ENCODE results near the gene TRIM46. TPM values are rescaled to one million over a fixed set of nuclear protein-coding genes. Genes with fewer than 3 reads are reported as not detected.

The TRIM46 gene
- total and polyA plus RNA-seq, 2 experiments from 2014 or later: 8.1 to 15.4 TPM

- H3K4me1 Mint-ChIP-seq: peaks cover 34% of the 10 kb centered on the region
- H3K9me3 Mint-ChIP-seq: no peaks in the 10 kb centered on the region; the same call in 1 of the 3 replicates
- 0 out of 2 replicates have a peak, but pooled peaks cover 7% of the 10 kb centered on the region for H3K79me2 ChIP-seq (replicated peaks; ENCODE audit: insufficient read depth)
- TF ChIP-seq CTCF (conservative IDR thresholded peaks at IDR 0.05; ENCODE audit: low read depth in 2 of 2) (peak; percentile 87 to 91), REST (IDR thresholded peaks at IDR 0.05; ENCODE audit: unreplicated experiment) (no peak), POLR2AphosphoS5 (IDR thresholded peaks at IDR 0.05; ENCODE audit: low read depth) (peak; percentile 36; the same call in 1 of the 2 replicates)
- no peak overlapping the region for H3K27ac ChIP-seq (ENCODE audit: low read depth)
- peak overlapping the region; percentile 99 for H3K4me3 ChIP-seq
- no peaks in the 10 kb centered on the region for H3K9me2 ChIP-seq (ENCODE audit: insufficient read depth)
- ATAC-seq: peak; percentile 19
- no peak overlapping the region for H2AFZ ChIP-seq
- H3K36me3 Mint-ChIP-seq (ENCODE audit: low read depth): peaks cover 29% of the 10 kb centered on the region
- peak; percentile 92 for DNase-seq (ENCODE audit: low spot score)
- H3K36me3 ChIP-seq (ENCODE audit: insufficient read depth): peaks cover under 1% of the 10 kb centered on the region; the same call in 1 of the 2 replicates
- peak overlapping the region; percentile 99 for H3K4me2 ChIP-seq
- H3K4me3 Mint-ChIP-seq: peak overlapping the region; percentile 62
- peak overlapping the region; percentile 30 for H3K27ac Mint-ChIP-seq
- H3K27me3 ChIP-seq (ENCODE audit: insufficient read depth): peaks cover 6% of the 10 kb centered on the region; the same call in 1 of the 2 replicates
- H3K27me3 Mint-ChIP-seq (ENCODE audit: insufficient read depth, low read depth, poor library complexity): peaks cover 56% of the 10 kb centered on the region
- H3F3A ChIP-seq (replicated peaks; ENCODE audit: low read depth): peaks cover 40% of the 10 kb centered on the region
- no peaks in the 10 kb centered on the region; the same call in 1 of the 2 replicates for H4K20me1 ChIP-seq (replicated peaks; ENCODE audit: insufficient read depth)
- peaks cover 21% of the 10 kb centered on the region for H3K4me1 ChIP-seq (ENCODE audit: insufficient read depth)
Measured at GRCh38 chr1:155206891-155207805, 33.5 kb downstream of the TRIM46 start.

DNA sequence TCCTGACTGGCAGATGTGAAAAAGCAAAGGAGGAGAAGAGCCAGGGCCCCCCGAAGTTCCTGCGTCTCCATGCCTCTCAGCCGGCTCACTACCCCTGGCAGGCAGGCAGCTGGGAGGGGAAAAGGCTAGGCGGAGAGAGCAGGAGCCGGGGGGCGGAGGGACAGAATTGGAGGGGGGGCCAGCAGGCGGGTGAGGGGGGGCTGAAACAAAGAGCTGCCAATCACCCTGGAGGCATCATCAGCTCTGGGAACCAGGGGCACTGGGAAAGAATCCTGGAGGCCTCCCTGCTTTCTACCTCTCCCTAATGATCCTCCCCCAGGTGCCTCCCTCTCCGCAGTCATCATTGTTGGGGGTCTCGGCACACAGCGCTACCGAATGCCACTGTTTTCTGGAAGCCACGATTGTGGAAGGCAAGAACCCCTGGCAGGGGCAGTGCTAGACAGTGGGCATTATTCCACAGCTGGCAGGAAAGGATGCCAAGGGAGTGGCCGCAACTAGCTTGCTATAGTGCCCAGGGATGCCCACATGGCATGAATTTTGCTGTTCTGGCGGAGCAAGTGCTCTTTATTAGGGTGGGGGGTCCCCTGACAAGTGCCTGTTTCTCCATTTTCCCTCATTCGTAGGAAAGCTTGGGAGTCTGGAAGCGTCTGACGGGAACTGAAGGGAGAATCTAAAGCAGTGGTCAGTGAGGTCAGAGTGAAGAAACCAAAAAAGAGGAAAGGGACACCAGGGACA lies 34.3 kb downstream of the TRIM46 start, which contains the start of gene THBS3:
Gene THBS3 (minus strand): TSS at position 92 of the 735 bp plus-strand sequence. CDS start 21 bp downstream, at position 71.
- Histone ChIP-seq H3K4me1 (ENCODE audit: insufficient read depth) (peaks cover 21% of the 10 kb centered on the region), H3K36me3 (ENCODE audit: insufficient read depth) (no peaks in the 10 kb centered on the region), H3K4me3 (peak within 1 kb of the TSS; percentile 99), H3F3A (replicated peaks; ENCODE audit: low read depth) (peaks cover 32% of the 10 kb centered on the region), H4K20me1 (replicated peaks; ENCODE audit: insufficient read depth) (no peaks in the 10 kb centered on the region; the same call in 1 of the 2 replicates), H3K27me3 (ENCODE audit: insufficient read depth) (peaks cover 6% of the 10 kb centered on the region; the same call in 1 of the 2 replicates), H2AFZ (peak within 1 kb of the TSS; percentile 97), H3K27ac (ENCODE audit: low read depth) (peak within 1 kb of the TSS; percentile 90), H3K79me2 (replicated peaks; ENCODE audit: insufficient read depth) (0 out of 2 replicates have a peak, but pooled peaks cover 7% of the 10 kb centered on the region), H3K4me2 (peak within 1 kb of the TSS; percentile 99), H3K9me2 (ENCODE audit: insufficient read depth) (no peaks in the 10 kb centered on the region)
- peaks cover 21% of the 10 kb centered on the region for H3K36me3 Mint-ChIP-seq (ENCODE audit: low read depth)
- H3K4me1 Mint-ChIP-seq: peaks cover 30% of the 10 kb centered on the region
- H3K27me3 Mint-ChIP-seq (ENCODE audit: insufficient read depth, low read depth, poor library complexity): peaks cover 49% of the 10 kb centered on the region
- DNase-seq (ENCODE audit: low spot score): peak; percentile 61
- no peaks in the 10 kb centered on the region; the same call in 1 of the 3 replicates for H3K9me3 Mint-ChIP-seq
- peak; percentile 10 for ATAC-seq
- peak within 1 kb of the TSS; percentile 88 for H3K4me3 Mint-ChIP-seq
- peak within 1 kb of the TSS; percentile 93 for H3K27ac Mint-ChIP-seq
- no peak for TF ChIP-seq NANOG (IDR thresholded peaks at IDR 0.05; ENCODE audit: borderline replicate concordance)
- no peak for TF ChIP-seq CTCF (conservative IDR thresholded peaks at IDR 0.05; ENCODE audit: low read depth in 2 of 2)

Measured in GM23338 (cell line).